NCI-H1092 (cell line): ENCODE results near the gene MRPL16.

Source experiments
- DNase-seq: peaks from one replicate; lab custom pipeline; 2025; lab: John Stamatoyannopoulos, UW

MRPL16 gene

GRCh38 chr11:59770319-59770718, 40.3 kb downstream of the MRPL16 start:
- no peak for DNase-seq

- DNase-seq: no peak
Observed at GRCh38 chr11:59769828-59770227, 40.8 kb downstream of the MRPL16 start.

GRCh38 chr11:59769111-59769510, 41.5 kb downstream of the MRPL16 start:
- no peak for DNase-seq

GRCh38 chr11:59767225-59767611, 43.4 kb downstream of the MRPL16 start:
- DNase-seq: no peak

- no peak for DNase-seq
Observed at GRCh38 chr11:59766542-59767224, 43.9 kb downstream of the MRPL16 start.

GRCh38 chr11:59765068-59765735, 45.4 kb downstream of the MRPL16 start:
- DNase-seq: no peak

- no peak for DNase-seq
Observed at GRCh38 chr11:59761993-59762392, 48.6 kb downstream of the MRPL16 start.

GRCh38 chr11:59760771-59761170, 49.8 kb downstream of the MRPL16 start:
- no peak for DNase-seq

- no peak for DNase-seq
Observed at GRCh38 chr11:59759900-59760299, 50.7 kb downstream of the MRPL16 start.

GRCh38 chr11:59758401-59759037, 52.1 kb downstream of the MRPL16 start:
- no peak for DNase-seq

- no peak for DNase-seq
Observed at GRCh38 chr11:59756845-59757244, 53.7 kb downstream of the MRPL16 start.

GRCh38 chr11:59756558-59756840, 54.1 kb downstream of the MRPL16 start:
- no peak for DNase-seq
